WTC11 (cell line): Measurements from ENCODE around the gene CCM2. TPM values are rescaled to one million over a fixed set of nuclear protein-coding genes. Genes with fewer than 3 reads are reported as not detected.

Experiments used
- ATAC-seq: fragments of 200-7000 bp; cut with Tn5 transposase; 2 replicates; pipeline ENCODE4 v1.10.0; 2021; ENCODE audit warnings: mild to moderate bottlenecking, moderate library complexity
- CTCF ChIA-PET: fragments of 300-600 bp; sonication (Branson Sonifier 250); formaldehyde crosslinking; loops from one replicate; lab custom pipeline; 2021; ENCODE audit warnings: antibody characterized with exemption; lab: Charles Lee
- POLR2A ChIA-PET: fragments of 350-600 bp; sonication (Branson Sonifier 250); formaldehyde crosslinking; loops from one replicate; lab custom pipeline; 2021; ENCODE audit warnings: antibody characterized with exemption; lab: Charles Lee
- DNase-seq: peaks from one replicate; pipeline ENCODE4 v3.0.0; 2021; ENCODE audit warnings: low spot score
- H3K27ac Mint-ChIP-seq: 2 replicates; pipeline ENCODE4 v1.8.0; 2021; ENCODE audit warnings: mixed read lengths
- H3K27me3 Mint-ChIP-seq: 2 replicates; pipeline ENCODE4 v1.8.0; 2021; ENCODE audit warnings: low read depth, mild to moderate bottlenecking, moderate library complexity, mixed read lengths
- H3K36me3 Mint-ChIP-seq: 2 replicates; pipeline ENCODE4 v1.8.0; 2021; ENCODE audit warnings: mixed read lengths
- H3K4me1 Mint-ChIP-seq: 2 replicates; pipeline ENCODE4 v1.8.0; 2022; ENCODE audit warnings: mixed read lengths
- H3K4me3 Mint-ChIP-seq: 2 replicates; pipeline ENCODE4 v1.8.0; 2021; ENCODE audit warnings: mild to moderate bottlenecking, moderate library complexity, mixed read lengths
- H3K9me3 Mint-ChIP-seq: 2 replicates; pipeline ENCODE4 v1.8.0; 2021; ENCODE audit warnings: mixed read lengths
- ATF1 ChIP-seq: sonication (generic); formaldehyde crosslinking; IDR thresholded peaks from 2 replicates; pipeline ENCODE4 v1.8.1; 2023; ENCODE audit warnings: mild to moderate bottlenecking, moderate library complexity, missing genetic modification reagents
- CREB1 ChIP-seq: sonication (generic); formaldehyde crosslinking; IDR thresholded peaks from 2 replicates; pipeline ENCODE4 v1.8.0; 2023; ENCODE audit warnings: mild to moderate bottlenecking, missing genetic modification reagents
- GABPB1 ChIP-seq: sonication (generic); formaldehyde crosslinking; IDR thresholded peaks from 2 replicates; pipeline ENCODE4 v1.8.1; 2023; ENCODE audit warnings: mild to moderate bottlenecking, missing genetic modification reagents
- GRHL2 ChIP-seq: fragments of 250-450 bp; sonication (Bioruptor Pico); IDR thresholded peaks from 2 replicates; pipeline ENCODE4 v1.8.0; 2022; ENCODE audit warnings: mild to moderate bottlenecking, moderate library complexity; ENCODE audit not compliant: insufficient replicate concordance, severe bottlenecking
- HMGA2 ChIP-seq: fragments of 250-450 bp; sonication (Bioruptor Pico); IDR thresholded peaks from 2 replicates; pipeline ENCODE4 v1.4.0; 2021; ENCODE audit warnings: mild to moderate bottlenecking, moderate library complexity
- MXD4 ChIP-seq: fragments of 250-450 bp; sonication (Bioruptor Pico); IDR thresholded peaks from 2 replicates; pipeline ENCODE4 v1.8.0; 2021; ENCODE audit warnings: mild to moderate bottlenecking, moderate library complexity, borderline replicate concordance
- NFYB ChIP-seq: sonication (generic); formaldehyde crosslinking; conservative IDR thresholded peaks from 2 replicates; pipeline ENCODE4 v1.8.0; 2022; ENCODE audit warnings: low read depth, missing genetic modification reagents
- NR1H2 ChIP-seq: sonication (generic); formaldehyde crosslinking; IDR thresholded peaks from 2 replicates; pipeline ENCODE4 v1.9.0; 2021; ENCODE audit warnings: mild to moderate bottlenecking, moderate library complexity, missing genetic modification reagents
- NR2C2 ChIP-seq: sonication (generic); formaldehyde crosslinking; IDR thresholded peaks from 2 replicates; pipeline ENCODE4 v1.8.0; 2022; ENCODE audit warnings: mild to moderate bottlenecking, missing genetic modification reagents
- PRRX2 ChIP-seq: fragments of 250-450 bp; sonication (Bioruptor Pico); IDR thresholded peaks from 2 replicates; pipeline ENCODE4 v1.8.0; 2021; ENCODE audit warnings: mild to moderate bottlenecking
- SMAD3 ChIP-seq: sonication (generic); formaldehyde crosslinking; IDR thresholded peaks from 2 replicates; pipeline ENCODE4 v1.8.0; 2022; ENCODE audit warnings: missing genetic modification reagents, mild to moderate bottlenecking, borderline replicate concordance
- SMAD4 ChIP-seq: sonication (generic); formaldehyde crosslinking; IDR thresholded peaks from 2 replicates; pipeline ENCODE4 v1.8.0; 2022; ENCODE audit warnings: mild to moderate bottlenecking, missing genetic modification reagents
- TEAD1 ChIP-seq: sonication (generic); formaldehyde crosslinking; IDR thresholded peaks from 2 replicates; pipeline ENCODE4 v1.8.0; 2022; ENCODE audit warnings: mild to moderate bottlenecking, missing genetic modification reagents
- ZBTB21 ChIP-seq: sonication (generic); formaldehyde crosslinking; IDR thresholded peaks from 2 replicates; pipeline ENCODE4 v1.8.1; 2023; ENCODE audit warnings: mild to moderate bottlenecking, missing genetic modification reagents, borderline replicate concordance
- ZNF121 ChIP-seq: sonication (generic); formaldehyde crosslinking; IDR thresholded peaks from 2 replicates; pipeline ENCODE4 v1.8.0; 2023; ENCODE audit warnings: missing genetic modification reagents
- total RNA-seq: library from RNA; stranded (reverse); gene quantifications from 3 replicates; pipeline ENCODE4 v1.2.3, GENCODE V29; 2021
- TF ChIP-seq, protein P1 (sequence below): sonication (generic); formaldehyde crosslinking; IDR thresholded peaks from 2 replicates; pipeline ENCODE4 v1.8.0; 2023; ENCODE audit warnings: missing genetic modification reagents
- TF ChIP-seq, protein P2 (sequence below): sonication (generic); formaldehyde crosslinking; IDR thresholded peaks from 2 replicates; pipeline ENCODE4 v1.8.1; 2023; ENCODE audit warnings: mild to moderate bottlenecking, missing genetic modification reagents
- TF ChIP-seq, protein P3 (sequence below): fragments of 250-450 bp; sonication (Bioruptor Pico); IDR thresholded peaks from 2 replicates; pipeline ENCODE4 v1.9.0; 2021; ENCODE audit warnings: mild to moderate bottlenecking
- TF ChIP-seq, protein P4 (sequence below): fragments of 250-450 bp; sonication (Bioruptor Pico); IDR thresholded peaks from 2 replicates; pipeline ENCODE4 v2.1.2; 2022; ENCODE audit warnings: mild to moderate bottlenecking, moderate library complexity
- TF ChIP-seq, protein P5 (sequence below): fragments of 200-600 bp; IDR thresholded peaks from 2 replicates; pipeline ENCODE4 v1.8.0; 2022; ENCODE audit warnings: antibody characterized with exemption
- TF ChIP-seq, protein P6 (sequence below): sonication (generic); formaldehyde crosslinking; conservative IDR thresholded peaks from 2 replicates; pipeline ENCODE4 v1.8.1; 2022; ENCODE audit warnings: mild to moderate bottlenecking, missing genetic modification reagents

The CCM2 gene
- total RNA-seq, 1 experiment from 2014 or later, result 32.7 TPM

DNA sequence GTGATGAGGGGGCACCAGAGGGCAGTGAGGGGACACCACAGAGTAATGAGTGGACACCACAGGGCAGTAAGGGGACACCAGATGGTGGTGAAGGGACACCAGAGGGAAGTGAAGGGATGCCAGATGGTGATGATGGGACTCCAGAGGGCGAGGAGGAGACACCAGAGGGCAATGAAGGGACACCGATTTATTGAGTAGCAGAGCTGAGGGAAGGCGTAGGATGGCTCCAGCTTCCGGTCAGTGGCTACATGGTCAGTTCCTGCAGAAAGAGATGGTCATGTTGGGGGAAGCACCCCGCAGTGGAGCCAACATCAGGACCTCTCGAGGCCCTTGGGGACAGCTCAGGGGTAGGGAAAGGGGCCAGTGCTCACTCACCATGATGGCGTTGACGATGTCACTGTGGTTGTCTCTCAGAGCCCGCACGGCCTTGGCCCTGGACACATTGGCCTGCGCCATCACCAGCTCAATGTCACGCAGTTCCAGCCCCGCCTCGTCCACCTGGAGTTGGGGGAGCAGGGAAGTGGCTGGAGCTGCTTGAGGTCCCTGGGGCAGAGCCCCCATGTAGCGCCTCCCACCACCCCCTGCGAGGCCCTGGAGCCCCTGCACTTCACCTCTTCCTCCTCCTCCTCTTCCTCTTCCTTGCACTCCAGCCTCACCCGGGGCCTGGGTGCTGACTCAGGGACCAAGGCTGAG is 80.4 kb downstream of the CCM2 start:
- ATAC-seq (no peak), DNase-seq (peak; percentile 7)
- ChIA-PET POLR2A (no interaction called here), CTCF (interaction anchor here (1.1 to 1.2 kb wide), 2 partner anchors 55 to 107 kb away, joined by 3 to 6 read pairs; no protein-coding TSS in a partner anchor)
- Mint-ChIP-seq H3K4me3 (no peak overlapping the region), H3K9me3 (0 out of 2 replicates have a peak, but pooled peaks cover 5% of the 10 kb centered on the region), H3K4me1 (no peaks in the 10 kb centered on the region), H3K36me3 (no peaks in the 10 kb centered on the region; the same call in 1 of the 2 replicates), H3K27ac (no peak overlapping the region), H3K27me3 (no peaks in the 10 kb centered on the region)
- no peak for TF ChIP-seq GABPB1 (CRISPR knock-in tag)
- TF ChIP-seq TEAD1 (CRISPR knock-in tag), result no peak
- TF ChIP-seq, protein P1, sequence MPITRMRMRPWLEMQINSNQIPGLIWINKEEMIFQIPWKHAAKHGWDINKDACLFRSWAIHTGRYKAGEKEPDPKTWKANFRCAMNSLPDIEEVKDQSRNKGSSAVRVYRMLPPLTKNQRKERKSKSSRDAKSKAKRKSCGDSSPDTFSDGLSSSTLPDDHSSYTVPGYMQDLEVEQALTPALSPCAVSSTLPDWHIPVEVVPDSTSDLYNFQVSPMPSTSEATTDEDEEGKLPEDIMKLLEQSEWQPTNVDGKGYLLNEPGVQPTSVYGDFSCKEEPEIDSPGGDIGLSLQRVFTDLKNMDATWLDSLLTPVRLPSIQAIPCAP (CRISPR knock-in tag), result no peak
- TF ChIP-seq, protein P2, sequence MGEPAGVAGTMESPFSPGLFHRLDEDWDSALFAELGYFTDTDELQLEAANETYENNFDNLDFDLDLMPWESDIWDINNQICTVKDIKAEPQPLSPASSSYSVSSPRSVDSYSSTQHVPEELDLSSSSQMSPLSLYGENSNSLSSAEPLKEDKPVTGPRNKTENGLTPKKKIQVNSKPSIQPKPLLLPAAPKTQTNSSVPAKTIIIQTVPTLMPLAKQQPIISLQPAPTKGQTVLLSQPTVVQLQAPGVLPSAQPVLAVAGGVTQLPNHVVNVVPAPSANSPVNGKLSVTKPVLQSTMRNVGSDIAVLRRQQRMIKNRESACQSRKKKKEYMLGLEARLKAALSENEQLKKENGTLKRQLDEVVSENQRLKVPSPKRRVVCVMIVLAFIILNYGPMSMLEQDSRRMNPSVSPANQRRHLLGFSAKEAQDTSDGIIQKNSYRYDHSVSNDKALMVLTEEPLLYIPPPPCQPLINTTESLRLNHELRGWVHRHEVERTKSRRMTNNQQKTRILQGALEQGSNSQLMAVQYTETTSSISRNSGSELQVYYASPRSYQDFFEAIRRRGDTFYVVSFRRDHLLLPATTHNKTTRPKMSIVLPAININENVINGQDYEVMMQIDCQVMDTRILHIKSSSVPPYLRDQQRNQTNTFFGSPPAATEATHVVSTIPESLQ, result no peak
- TF ChIP-seq HMGA2 (CRISPR knock-in tag), result no peak
- no peak for TF ChIP-seq PRRX2 (CRISPR knock-in tag)
- TF ChIP-seq, protein P3, sequence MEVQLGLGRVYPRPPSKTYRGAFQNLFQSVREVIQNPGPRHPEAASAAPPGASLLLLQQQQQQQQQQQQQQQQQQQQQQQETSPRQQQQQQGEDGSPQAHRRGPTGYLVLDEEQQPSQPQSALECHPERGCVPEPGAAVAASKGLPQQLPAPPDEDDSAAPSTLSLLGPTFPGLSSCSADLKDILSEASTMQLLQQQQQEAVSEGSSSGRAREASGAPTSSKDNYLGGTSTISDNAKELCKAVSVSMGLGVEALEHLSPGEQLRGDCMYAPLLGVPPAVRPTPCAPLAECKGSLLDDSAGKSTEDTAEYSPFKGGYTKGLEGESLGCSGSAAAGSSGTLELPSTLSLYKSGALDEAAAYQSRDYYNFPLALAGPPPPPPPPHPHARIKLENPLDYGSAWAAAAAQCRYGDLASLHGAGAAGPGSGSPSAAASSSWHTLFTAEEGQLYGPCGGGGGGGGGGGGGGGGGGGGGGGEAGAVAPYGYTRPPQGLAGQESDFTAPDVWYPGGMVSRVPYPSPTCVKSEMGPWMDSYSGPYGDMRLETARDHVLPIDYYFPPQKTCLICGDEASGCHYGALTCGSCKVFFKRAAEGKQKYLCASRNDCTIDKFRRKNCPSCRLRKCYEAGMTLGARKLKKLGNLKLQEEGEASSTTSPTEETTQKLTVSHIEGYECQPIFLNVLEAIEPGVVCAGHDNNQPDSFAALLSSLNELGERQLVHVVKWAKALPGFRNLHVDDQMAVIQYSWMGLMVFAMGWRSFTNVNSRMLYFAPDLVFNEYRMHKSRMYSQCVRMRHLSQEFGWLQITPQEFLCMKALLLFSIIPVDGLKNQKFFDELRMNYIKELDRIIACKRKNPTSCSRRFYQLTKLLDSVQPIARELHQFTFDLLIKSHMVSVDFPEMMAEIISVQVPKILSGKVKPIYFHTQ, result no peak

DNA sequence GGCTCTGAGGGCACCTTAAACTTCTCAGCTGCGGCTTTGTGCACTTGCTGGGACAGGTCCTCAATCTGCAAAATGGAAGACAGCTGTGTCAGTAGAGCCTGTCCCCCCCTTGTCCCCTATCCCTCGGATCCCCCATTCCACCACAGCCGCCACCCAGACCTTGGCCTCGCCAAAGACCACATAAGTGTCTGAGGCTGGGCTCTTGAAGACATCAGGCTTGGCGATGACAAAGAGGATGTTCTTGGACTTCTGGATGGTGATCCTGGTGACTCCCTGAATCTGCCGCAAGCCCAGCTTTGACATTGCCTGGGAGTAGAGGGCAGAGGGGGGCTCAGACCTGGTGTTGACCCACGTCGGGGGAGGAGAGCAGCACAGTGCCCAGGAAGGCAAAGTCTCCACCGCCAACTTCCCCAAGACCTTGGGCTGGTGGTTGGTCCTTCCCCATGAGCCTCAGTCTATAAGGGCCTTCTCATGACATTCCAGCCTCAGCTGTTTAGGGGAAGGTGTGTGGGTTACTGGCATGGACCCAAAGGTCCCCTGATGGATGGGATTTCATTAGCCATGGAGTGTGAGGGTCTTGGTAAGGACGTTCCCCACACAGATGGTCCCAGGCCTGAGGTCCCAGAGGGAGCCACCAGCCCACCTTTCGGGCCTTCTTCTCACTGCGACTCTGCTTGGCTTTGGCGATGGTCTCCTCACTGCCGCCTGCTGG is 81.1 kb downstream of the CCM2 start:
- 0 out of 2 replicates have a peak, but pooled peaks cover 5% of the 10 kb centered on the region for H3K9me3 Mint-ChIP-seq
- H3K4me3 Mint-ChIP-seq, result no peak overlapping the region
- ChIA-PET CTCF (interaction anchor here (1.1 to 1.2 kb wide), 2 partner anchors 55 to 107 kb away, joined by 3 to 6 read pairs; no protein-coding TSS in a partner anchor), POLR2A (no interaction called here)
- ATAC-seq (no peak), DNase-seq (peak; percentile 3)
- no peaks in the 10 kb centered on the region for H3K4me1 Mint-ChIP-seq
- H3K27ac Mint-ChIP-seq, result no peak overlapping the region
- H3K36me3 Mint-ChIP-seq, result no peaks in the 10 kb centered on the region; the same call in 1 of the 2 replicates
- no peaks in the 10 kb centered on the region; the same call in 1 of the 2 replicates for H3K27me3 Mint-ChIP-seq
- TF ChIP-seq SMAD4 (CRISPR knock-in tag) (no peak), GRHL2 (CRISPR knock-in tag) (no peak), ZNF121 (CRISPR knock-in tag) (no peak), HMGA2 (CRISPR knock-in tag) (no peak), NFYB (CRISPR knock-in tag) (no peak), SMAD3 (CRISPR knock-in tag) (no peak), ZBTB21 (CRISPR knock-in tag) (no peak), NR2C2 (CRISPR knock-in tag) (no peak), NR1H2 (no peak), CREB1 (CRISPR knock-in tag) (no peak), ATF1 (CRISPR knock-in tag) (no peak), MXD4 (CRISPR knock-in tag) (no peak)
- TF ChIP-seq, protein P4, sequence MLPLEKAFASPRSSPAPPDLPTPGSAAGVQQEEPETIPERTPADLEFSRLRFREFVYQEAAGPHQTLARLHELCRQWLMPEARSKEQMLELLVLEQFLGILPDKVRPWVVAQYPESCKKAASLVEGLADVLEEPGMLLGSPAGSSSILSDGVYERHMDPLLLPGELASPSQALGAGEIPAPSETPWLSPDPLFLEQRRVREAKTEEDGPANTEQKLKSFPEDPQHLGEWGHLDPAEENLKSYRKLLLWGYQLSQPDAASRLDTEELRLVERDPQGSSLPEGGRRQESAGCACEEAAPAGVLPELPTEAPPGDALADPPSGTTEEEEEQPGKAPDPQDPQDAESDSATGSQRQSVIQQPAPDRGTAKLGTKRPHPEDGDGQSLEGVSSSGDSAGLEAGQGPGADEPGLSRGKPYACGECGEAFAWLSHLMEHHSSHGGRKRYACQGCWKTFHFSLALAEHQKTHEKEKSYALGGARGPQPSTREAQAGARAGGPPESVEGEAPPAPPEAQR (CRISPR knock-in tag), result no peak
- TF ChIP-seq, protein P5, sequence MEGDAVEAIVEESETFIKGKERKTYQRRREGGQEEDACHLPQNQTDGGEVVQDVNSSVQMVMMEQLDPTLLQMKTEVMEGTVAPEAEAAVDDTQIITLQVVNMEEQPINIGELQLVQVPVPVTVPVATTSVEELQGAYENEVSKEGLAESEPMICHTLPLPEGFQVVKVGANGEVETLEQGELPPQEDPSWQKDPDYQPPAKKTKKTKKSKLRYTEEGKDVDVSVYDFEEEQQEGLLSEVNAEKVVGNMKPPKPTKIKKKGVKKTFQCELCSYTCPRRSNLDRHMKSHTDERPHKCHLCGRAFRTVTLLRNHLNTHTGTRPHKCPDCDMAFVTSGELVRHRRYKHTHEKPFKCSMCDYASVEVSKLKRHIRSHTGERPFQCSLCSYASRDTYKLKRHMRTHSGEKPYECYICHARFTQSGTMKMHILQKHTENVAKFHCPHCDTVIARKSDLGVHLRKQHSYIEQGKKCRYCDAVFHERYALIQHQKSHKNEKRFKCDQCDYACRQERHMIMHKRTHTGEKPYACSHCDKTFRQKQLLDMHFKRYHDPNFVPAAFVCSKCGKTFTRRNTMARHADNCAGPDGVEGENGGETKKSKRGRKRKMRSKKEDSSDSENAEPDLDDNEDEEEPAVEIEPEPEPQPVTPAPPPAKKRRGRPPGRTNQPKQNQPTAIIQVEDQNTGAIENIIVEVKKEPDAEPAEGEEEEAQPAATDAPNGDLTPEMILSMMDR, result no peak
- TF ChIP-seq, protein P6, sequence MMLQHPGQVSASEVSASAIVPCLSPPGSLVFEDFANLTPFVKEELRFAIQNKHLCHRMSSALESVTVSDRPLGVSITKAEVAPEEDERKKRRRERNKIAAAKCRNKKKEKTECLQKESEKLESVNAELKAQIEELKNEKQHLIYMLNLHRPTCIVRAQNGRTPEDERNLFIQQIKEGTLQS (CRISPR knock-in tag), result no peak
- TF ChIP-seq, protein P2, result no peak
